Measurements from ENCODE around the gene ITGA8. TPM values are rescaled to one million over a fixed set of nuclear protein-coding genes. Genes with fewer than 3 reads are reported as not detected.

Gene ITGA8
- total RNA-seq, 1 donor from 2014 or later = 0.13 TPM

DNA sequence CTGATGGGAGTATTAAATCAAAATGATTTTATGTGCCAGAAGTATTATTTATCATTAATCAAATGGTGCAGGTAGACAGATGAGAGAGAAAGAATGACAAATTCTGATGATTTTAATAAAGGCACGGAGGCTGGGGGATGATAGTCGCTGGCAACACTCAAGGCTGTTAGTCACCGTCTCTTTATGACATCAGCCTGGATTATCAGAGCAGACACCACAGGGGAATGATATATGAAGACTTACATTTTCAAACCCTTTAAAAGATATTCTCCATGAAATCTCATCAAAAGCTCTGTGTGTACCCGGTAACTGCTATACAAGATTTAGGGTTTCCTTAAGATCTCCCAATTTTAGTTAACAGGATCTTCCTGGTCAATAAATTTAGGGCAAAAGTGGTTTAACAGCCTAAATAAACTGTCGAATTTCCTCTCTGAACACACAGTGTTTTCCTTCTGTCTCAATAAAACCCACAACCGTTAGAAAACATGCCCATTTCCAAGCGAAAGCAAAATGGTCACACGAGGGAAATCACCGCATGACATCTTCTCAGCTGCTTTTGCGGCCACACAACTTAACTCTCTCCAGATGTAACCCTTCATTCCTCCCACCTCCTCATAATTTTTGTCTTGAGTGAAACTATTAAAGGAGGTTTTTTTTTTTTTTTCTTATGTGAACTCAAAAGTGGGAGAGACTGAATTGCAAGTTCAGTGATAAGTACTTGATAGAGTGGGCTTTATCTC is 215.5 kb downstream of the ITGA8 start:
- DNase-seq (ENCODE audit: low read depth) = peak; percentile 16
- Histone ChIP-seq H3K27me3 (ENCODE audit: control insufficient read depth, insufficient read depth, low read length) (no peaks in the 10 kb centered on the region), H3K36me3 (ENCODE audit: control insufficient read depth, insufficient read depth, low read length) (no peaks in the 10 kb centered on the region), H3K4me3 (ENCODE audit: low read depth, low read length) (no peak overlapping the region)
- TF ChIP-seq, protein P1, sequence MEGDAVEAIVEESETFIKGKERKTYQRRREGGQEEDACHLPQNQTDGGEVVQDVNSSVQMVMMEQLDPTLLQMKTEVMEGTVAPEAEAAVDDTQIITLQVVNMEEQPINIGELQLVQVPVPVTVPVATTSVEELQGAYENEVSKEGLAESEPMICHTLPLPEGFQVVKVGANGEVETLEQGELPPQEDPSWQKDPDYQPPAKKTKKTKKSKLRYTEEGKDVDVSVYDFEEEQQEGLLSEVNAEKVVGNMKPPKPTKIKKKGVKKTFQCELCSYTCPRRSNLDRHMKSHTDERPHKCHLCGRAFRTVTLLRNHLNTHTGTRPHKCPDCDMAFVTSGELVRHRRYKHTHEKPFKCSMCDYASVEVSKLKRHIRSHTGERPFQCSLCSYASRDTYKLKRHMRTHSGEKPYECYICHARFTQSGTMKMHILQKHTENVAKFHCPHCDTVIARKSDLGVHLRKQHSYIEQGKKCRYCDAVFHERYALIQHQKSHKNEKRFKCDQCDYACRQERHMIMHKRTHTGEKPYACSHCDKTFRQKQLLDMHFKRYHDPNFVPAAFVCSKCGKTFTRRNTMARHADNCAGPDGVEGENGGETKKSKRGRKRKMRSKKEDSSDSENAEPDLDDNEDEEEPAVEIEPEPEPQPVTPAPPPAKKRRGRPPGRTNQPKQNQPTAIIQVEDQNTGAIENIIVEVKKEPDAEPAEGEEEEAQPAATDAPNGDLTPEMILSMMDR (IDR thresholded peaks at IDR 0.05; ENCODE audit: insufficient read depth, low read length, poor library complexity, severe bottlenecking) = no peak

DNA sequence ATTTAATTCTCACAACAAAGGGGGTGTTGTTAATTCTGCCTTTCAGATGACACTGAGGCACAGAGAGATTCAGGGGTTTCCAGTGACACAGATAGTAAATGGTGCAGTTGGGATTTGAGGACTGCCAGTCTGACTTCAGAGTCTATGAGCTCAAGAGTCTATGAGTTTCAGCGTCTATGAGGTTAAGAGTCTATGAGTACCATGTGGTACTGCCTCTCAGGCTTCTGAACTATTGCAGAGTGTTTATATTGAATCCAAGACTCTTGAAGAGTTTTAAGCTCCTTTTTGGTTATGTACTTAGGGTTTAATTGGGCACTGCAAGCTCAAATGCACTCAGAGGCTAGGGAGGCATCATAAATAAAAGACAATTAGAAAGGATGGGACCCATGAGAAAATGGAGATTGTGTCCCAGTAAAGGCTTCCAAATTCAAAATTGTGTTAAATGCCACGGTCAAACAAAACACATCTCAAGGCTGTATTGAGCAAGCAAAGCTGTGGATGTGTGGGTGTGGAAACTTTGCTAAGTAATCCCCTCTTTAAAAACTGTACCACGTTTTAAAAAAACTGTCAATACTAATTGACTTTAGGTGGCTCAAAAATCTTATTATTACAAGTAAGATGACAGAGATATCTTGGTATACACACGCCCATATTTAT is 224.7 kb downstream of the ITGA8 start:
- no peaks in the 10 kb centered on the region for H3K27me3 ChIP-seq (ENCODE audit: control insufficient read depth, insufficient read depth, low read length)
- TF ChIP-seq, protein P1 (IDR thresholded peaks at IDR 0.05; ENCODE audit: insufficient read depth, low read length, poor library complexity, severe bottlenecking) = no peak
- DNase-seq (ENCODE audit: low read depth) = no peak
- H3K36me3 ChIP-seq (ENCODE audit: control insufficient read depth, insufficient read depth, low read length) = no peaks in the 10 kb centered on the region
- H3K4me3 ChIP-seq (ENCODE audit: low read depth, low read length) = no peak overlapping the region

DNA sequence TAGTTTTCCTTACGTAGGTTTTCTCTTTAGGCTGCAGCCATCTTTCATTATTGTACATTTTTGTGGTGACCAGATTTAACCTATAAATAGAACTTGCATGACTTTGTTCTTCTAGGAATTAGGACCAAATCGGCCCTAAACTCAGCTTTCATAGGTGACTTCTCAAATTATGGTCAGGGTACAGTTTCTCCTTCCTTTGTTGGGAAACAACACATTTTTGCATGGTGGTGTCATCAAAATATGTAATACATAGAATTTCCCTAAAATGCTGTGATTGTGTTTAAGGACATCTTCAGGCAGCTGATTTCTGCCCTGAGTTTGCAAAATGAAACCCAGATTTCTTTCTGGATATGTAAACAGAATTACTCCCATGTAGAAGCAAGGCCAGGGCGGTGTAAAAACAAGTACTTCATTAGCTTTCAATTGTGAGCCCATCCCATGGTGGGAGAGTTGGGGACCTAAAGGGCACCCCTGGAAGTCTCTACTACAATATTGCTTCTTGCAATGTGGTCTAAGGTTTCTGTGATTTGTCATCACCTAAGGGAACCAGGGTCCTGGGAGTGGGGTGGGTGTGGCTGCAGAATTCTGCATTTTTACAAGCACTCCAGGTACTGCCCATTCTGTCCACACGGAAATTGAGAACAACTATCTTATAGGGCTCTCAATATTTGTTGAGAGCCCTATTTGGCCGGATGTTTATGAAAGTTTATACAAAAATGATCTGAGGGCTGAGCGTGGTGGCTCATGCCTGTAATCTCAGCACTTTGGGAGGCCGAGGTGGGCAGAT is 227.7 kb downstream of the ITGA8 start:
- DNase-seq (ENCODE audit: low read depth) = no peak
- Histone ChIP-seq H3K36me3 (ENCODE audit: control insufficient read depth, insufficient read depth, low read length) (no peaks in the 10 kb centered on the region), H3K4me3 (ENCODE audit: low read depth, low read length) (no peak overlapping the region), H3K27me3 (ENCODE audit: control insufficient read depth, insufficient read depth, low read length) (no peaks in the 10 kb centered on the region)
- TF ChIP-seq, protein P1 (IDR thresholded peaks at IDR 0.05; ENCODE audit: insufficient read depth, low read length, poor library complexity, severe bottlenecking) = no peak

DNA sequence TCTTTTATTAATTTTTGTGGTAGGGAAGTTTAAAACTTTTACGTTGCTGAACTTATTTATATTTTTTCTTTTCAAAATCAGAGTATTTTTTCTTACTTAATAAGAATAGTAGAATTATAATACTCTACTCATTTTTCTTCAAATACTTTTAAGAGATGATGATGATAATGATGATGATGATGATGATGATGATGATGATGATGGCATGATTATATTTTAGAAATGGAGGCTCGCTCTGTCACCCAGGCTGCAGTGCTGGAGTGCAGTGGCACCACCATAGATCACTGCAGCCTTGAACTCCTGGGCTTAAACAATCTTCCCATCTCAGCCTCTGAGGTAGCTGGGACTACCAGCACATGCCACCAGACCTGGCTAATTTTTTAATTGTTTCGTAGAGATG is 230.3 kb downstream of the ITGA8 start:
- TF ChIP-seq, protein P1 (IDR thresholded peaks at IDR 0.05; ENCODE audit: insufficient read depth, low read length, poor library complexity, severe bottlenecking) = no peak
- no peak overlapping the region for H3K4me3 ChIP-seq (ENCODE audit: low read depth, low read length)
- no peaks in the 10 kb centered on the region for H3K27me3 ChIP-seq (ENCODE audit: control insufficient read depth, insufficient read depth, low read length)
- no peaks in the 10 kb centered on the region for H3K36me3 ChIP-seq (ENCODE audit: control insufficient read depth, insufficient read depth, low read length)
- no peak for DNase-seq (ENCODE audit: low read depth)

DNA sequence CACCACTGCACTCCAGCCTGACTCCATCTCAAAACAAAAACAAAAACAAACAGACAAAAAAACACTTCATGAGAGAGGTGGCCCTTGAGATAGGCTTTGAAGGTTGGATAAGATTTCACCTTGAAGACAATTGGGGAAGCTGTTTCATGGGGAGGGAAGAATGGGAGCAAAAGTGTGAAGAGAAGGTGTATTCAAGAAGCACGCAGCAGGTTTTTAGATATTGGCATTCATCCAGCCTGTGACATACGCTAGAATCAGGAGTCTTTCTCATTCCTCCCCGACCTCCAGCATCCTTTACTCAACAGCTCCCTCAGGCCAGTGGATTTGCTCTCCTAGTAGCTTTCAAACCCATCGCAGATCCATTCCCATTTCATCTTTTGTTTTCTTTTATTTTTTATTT is 232.3 kb downstream of the ITGA8 start:
- no peak for DNase-seq (ENCODE audit: low read depth)
- TF ChIP-seq, protein P1 (IDR thresholded peaks at IDR 0.05; ENCODE audit: insufficient read depth, low read length, poor library complexity, severe bottlenecking) = no peak
- Histone ChIP-seq H3K27me3 (ENCODE audit: control insufficient read depth, insufficient read depth, low read length) (no peaks in the 10 kb centered on the region), H3K36me3 (ENCODE audit: control insufficient read depth, insufficient read depth, low read length) (no peaks in the 10 kb centered on the region), H3K4me3 (ENCODE audit: low read depth, low read length) (no peak overlapping the region)

Data from kidney epithelial cell (primary cell).